Ovary (tissue), 9 donors: ENCODE data around the gene HUNK. TPM values are rescaled to one million over a fixed set of nuclear protein-coding genes. Genes with fewer than 3 reads are reported as not detected.

Experiments
- DNase-seq, 5 donors: peaks; one replicate each; pipeline ENCODE4 v3.0.0-alpha.2; 2019 to 2020
- H3K27ac ChIP-seq, 2 donors: fragments of 200-600 bp; one replicate each; pipeline versions ENCODE4 v1.5.1 to v1.8.0; 2019 to 2022
- H3K27me3 ChIP-seq: fragments of 200-600 bp; one replicate; pipeline ENCODE4 v1.8.0; 2022
- H3K36me3 ChIP-seq: fragments of 200-600 bp; sonication (generic); one replicate; pipeline ENCODE4 v1.5.1; 2019
- H3K4me1 ChIP-seq: one replicate; pipeline ENCODE4 v1.8.1; 2013; ENCODE audit warnings: mild to moderate bottlenecking, moderate library complexity; ENCODE audit not compliant: insufficient read depth
- H3K4me3 ChIP-seq: fragments of 200-600 bp; sonication (generic); one replicate; pipeline ENCODE4 v1.5.1; 2017
- H3K9me3 ChIP-seq, 2 donors: fragments of 200-600 bp in 1 of 2; sonication (generic) in 1 of 2; one replicate each; pipeline versions ENCODE4 v1.5.1 to v1.8.1; 2013 to 2019; ENCODE audit warnings: mild to moderate bottlenecking in 1 of 2, moderate library complexity in 1 of 2
- CTCF ChIP-seq, 3 donors: fragments of 450-650 bp in 2 of 3; fragments of 200-600 bp in 1 of 3; IDR thresholded peaks; one replicate each; pipeline versions ENCODE4 v1.5.1 to v1.8.0; 2016 to 2022; ENCODE audit warnings: antibody characterized with exemption in 3 of 3, mild to moderate bottlenecking in 1 of 3
- EP300 ChIP-seq: sonication (generic); formaldehyde crosslinking; IDR thresholded peaks from one replicate; pipeline ENCODE4 v1.6.1; 2017; ENCODE audit warnings: antibody characterized with exemption
- POLR2A ChIP-seq: fragments of 450-650 bp; IDR thresholded peaks from one replicate; pipeline ENCODE4 v1.6.1; 2017; ENCODE audit warnings: antibody characterized with exemption, mild to moderate bottlenecking, moderate library complexity
- WGBS, 3 donors: extraction: QIAGEN DNeasy Blood & Tissue Kit in 1 of 3; methylation state at CpG; one replicate each; pipeline versions ENCODE4 v1.1.5 to v1.1.7; 2013 to 2017; 5-methylcytosine and 5-hydroxymethylcytosine counted together
- intact Hi-C, 4 donors: fragments of 100-400 bp; cut with DNase I; formaldehyde crosslinking; loops; one replicate each; pipeline versions ENCODE4 v1.11.0 to v1.15.1; 2022 to 2023
- polyA plus RNA-seq, 2 donors: library from polyadenylated mRNA; stranded (reverse); fragments of 200-250 nt in 1 of 2; fragments of 350-450 nt in 1 of 2; fragmentation: Illumina TruSeq in 1 of 2; extraction: RNeasy Lipid Tissue Mini Kit (QIAGEN cat#74804) in 1 of 2; gene quantifications; one replicate each; pipeline ENCODE4 v1.2.3, GENCODE V29; 2013 to 2014
- total RNA-seq, 7 donors: library from RNA; depleted of rRNA in 2 of 7; stranded (reverse); fragments of >200 nt in 2 of 7; fragmentation: NEBNext Ultra II Directional in 3 of 7; extraction: Animal tissue kit (Norgen Biotek cat#: 25700) in 3 of 7; gene quantifications; one replicate each; pipeline versions ENCODE4 v1.1.0 to v1.2.4, GENCODE V29; 2016 to 2023
- donor health status: DM: no; HTN: no; CAD: no; lungs with moderate emphysema.
- donor health status: DM: no; HTN: no; CAD: no.
- donor health status: Bipolar disorder and iron deficiency.
- donor health status: DM: yes; HTN: yes; CAD: no.
- donor health status: DM: no; HTN: no; CAD: no.
- donor health status: DM: yes; HTN: yes; CAD: no.

Gene HUNK
- total and polyA plus RNA-seq, 9 donors: under 0.01 to 4.9 (median 1.6) TPM

GRCh38 chr21:32046191-32046590 is 173.4 kb downstream of the HUNK start:
- WGBS, 3 donors: 78 to 95% (median 92%) methylated on average over 5 of the region's 5 CpGs
- Histone ChIP-seq H3K4me3 (no peak overlapping the region), H3K36me3 (no peaks in the 10 kb centered on the region), H3K27me3 (no peaks in the 10 kb centered on the region), H3K4me1 (no peaks in the 10 kb centered on the region), H3K9me3 (no peaks in the 10 kb centered on the region), H3K27ac (no peak overlapping the region)
- TF ChIP-seq CTCF (IDR thresholded peaks at IDR 0.05) (no peak), EP300 (no peak), POLR2A (no peak)
- no peak for DNase-seq
- intact Hi-C loops: no loop called here

GRCh38 chr21:32048353-32048752 is 175.5 kb downstream of the HUNK start:
- no peak for DNase-seq
- Histone ChIP-seq H3K27me3 (no peaks in the 10 kb centered on the region), H3K9me3 (no peaks in the 10 kb centered on the region), H3K4me3 (no peak overlapping the region), H3K36me3 (no peaks in the 10 kb centered on the region), H3K4me1 (no peaks in the 10 kb centered on the region), H3K27ac (no peak overlapping the region)
- TF ChIP-seq POLR2A (no peak), EP300 (no peak), CTCF (IDR thresholded peaks at IDR 0.05) (no peak)
- intact Hi-C loops: no loop called here
- 47 to 59% (median 54%) methylated on average over 4 of the region's 4 CpGs for WGBS, 3 donors

Other genes starting within 250 kb of the HUNK start
- 100 to 1,000 TPM; 175 to 321 (median 236) TPM for gene SOD1, start 213.3 kb upstream of the HUNK start, total RNA-seq
- 100 to 1,000 TPM; 373 to 451 TPM for gene SOD1, start 213.3 kb upstream of the HUNK start, polyA plus RNA-seq
- gene SCAF4, start 140.9 kb upstream of the HUNK start, total RNA-seq: 10 to 100 TPM; 12.2 to 41.7 (median 29.1) TPM
- gene SCAF4, start 140.9 kb upstream of the HUNK start, polyA plus RNA-seq: 10 to 100 TPM; 14.6 to 26.6 TPM